HepG2 (cell line): ENCODE data around the gene SIK3. TPM values are rescaled to one million over a fixed set of nuclear protein-coding genes. Genes with fewer than 3 reads are reported as not detected.

Experiments
- CCDC6 ChIP-seq: sonication (generic); formaldehyde crosslinking; IDR thresholded peaks from 2 replicates; pipeline ENCODE4 v1.8.1; 2022; ENCODE audit warnings: mild to moderate bottlenecking, missing genetic modification reagents, moderate library complexity
- HOXA9 ChIP-seq: sonication (generic); formaldehyde crosslinking; IDR thresholded peaks from 2 replicates; pipeline ENCODE4 v1.8.1; 2022; ENCODE audit warnings: missing genetic modification reagents, mild to moderate bottlenecking, moderate library complexity, borderline replicate concordance
- JUN ChIP-seq: sonication (generic); formaldehyde crosslinking; IDR thresholded peaks from 2 replicates; pipeline ENCODE4 v1.4.0; 2020; ENCODE audit warnings: mild to moderate bottlenecking, missing genetic modification reagents
- KAT7 ChIP-seq: IDR thresholded peaks from 2 replicates; pipeline ENCODE4 v1.6.1; 2018; ENCODE audit warnings: borderline replicate concordance, missing compliant biosample characterization
- KLF12 ChIP-seq: sonication (generic); formaldehyde crosslinking; IDR thresholded peaks from 2 replicates; pipeline ENCODE4 v1.4.0; 2020; ENCODE audit warnings: missing genetic modification reagents, borderline replicate concordance
- PPARG ChIP-seq: conservative IDR thresholded peaks from 2 replicates; pipeline ENCODE4 v1.6.1; 2016; ENCODE audit warnings: missing biosample characterization, missing genetic modification reagents
- RFX5 ChIP-seq: IDR thresholded peaks from 2 replicates; pipeline ENCODE4 v1.6.1; 2011; ENCODE audit warnings: low read depth, low read length, improper control_type of control experiment
- THAP11 ChIP-seq: IDR thresholded peaks from 2 replicates; pipeline ENCODE4 v1.6.1; 2016; ENCODE audit warnings: missing biosample characterization, missing genetic modification reagents
- ZBTB38 ChIP-seq: sonication (generic); formaldehyde crosslinking; IDR thresholded peaks from 2 replicates; pipeline ENCODE4 v1.5.1; 2020; ENCODE audit warnings: mild to moderate bottlenecking, missing genetic modification reagents
- ZMYM3 ChIP-seq: sonication (generic); formaldehyde crosslinking; IDR thresholded peaks from 2 replicates; pipeline ENCODE4 v1.5.1; 2020; ENCODE audit warnings: mild to moderate bottlenecking, missing genetic modification reagents
- ZMYM4 ChIP-seq: sonication (generic); formaldehyde crosslinking; IDR thresholded peaks from 2 replicates; pipeline ENCODE4 v1.8.1; 2023; ENCODE audit warnings: mild to moderate bottlenecking, missing genetic modification reagents
- ZNF547 ChIP-seq: sonication (generic); formaldehyde crosslinking; IDR thresholded peaks from 2 replicates; pipeline ENCODE4 v1.5.1; 2020; ENCODE audit warnings: mild to moderate bottlenecking, missing genetic modification reagents
- ZNF556 ChIP-seq: sonication (generic); formaldehyde crosslinking; IDR thresholded peaks from 2 replicates; pipeline ENCODE4 v1.4.0; 2020; ENCODE audit warnings: mild to moderate bottlenecking, missing genetic modification reagents, borderline replicate concordance
- ZSCAN22 ChIP-seq: sonication (generic); formaldehyde crosslinking; IDR thresholded peaks from 2 replicates; pipeline ENCODE4 v1.4.0; 2020; ENCODE audit warnings: mild to moderate bottlenecking, missing genetic modification reagents
- polyA plus RNA-seq, 8 experiments: library from polyadenylated mRNA; depleted of rRNA in 3 of 8; stranded (reverse) in 7 of 8; unstranded in 1 of 8; fragments of >200 nt; fragmentation: Illumina TruSeq in 4 of 8; extraction: Trizol in 4 of 8; gene quantifications; 2 replicates each; pipeline versions ENCODE4 v1.2.1 to v1.2.3, GENCODE V29; 2011 to 2016; ENCODE audit warnings: low read depth in 4 of 8, missing spikeins in 1 of 8, mixed read lengths in 1 of 8; ENCODE audit not compliant: insufficient read depth in 1 of 8
- total RNA-seq, 5 experiments: library from RNA; depleted of rRNA; stranded (reverse); fragments of >200 nt; fragmentation: Illumina TruSeq; extraction: Trizol; gene quantifications; 2 replicates each; pipeline ENCODE4 v1.2.3, GENCODE V29; 2016; ENCODE audit warnings: low read depth in 1 of 5
- TF ChIP-seq, protein P1 (sequence below): sonication (generic); formaldehyde crosslinking; IDR thresholded peaks from 2 replicates; pipeline ENCODE4 v1.8.0; 2022; ENCODE audit warnings: mild to moderate bottlenecking, missing genetic modification reagents, moderate library complexity
- TF ChIP-seq, protein P2 (sequence below): sonication (generic); formaldehyde crosslinking; IDR thresholded peaks from 2 replicates; pipeline ENCODE4 v1.9.0; 2022; ENCODE audit warnings: low read depth, missing genetic modification reagents
- TF ChIP-seq, protein P3 (sequence below): sonication (generic); formaldehyde crosslinking; IDR thresholded peaks from 2 replicates; pipeline ENCODE4 v1.4.0; 2020; ENCODE audit warnings: missing genetic modification reagents
- TF ChIP-seq, protein P4 (sequence below): sonication (generic); formaldehyde crosslinking; IDR thresholded peaks from 2 replicates; pipeline ENCODE4 v1.4.0; 2020; ENCODE audit warnings: missing genetic modification reagents, borderline replicate concordance
- TF ChIP-seq, protein P5 (sequence below): sonication (generic); formaldehyde crosslinking; IDR thresholded peaks from 2 replicates; pipeline ENCODE4 v1.8.0; 2022; ENCODE audit warnings: low read depth, missing genetic modification reagents

Gene SIK3
- total and polyA plus RNA-seq, 2 of the 13 experiments (the other 11 are each of a cell fraction or from before 2014, with no cell fraction given), result 5.7 to 9.8 TPM

DNA sequence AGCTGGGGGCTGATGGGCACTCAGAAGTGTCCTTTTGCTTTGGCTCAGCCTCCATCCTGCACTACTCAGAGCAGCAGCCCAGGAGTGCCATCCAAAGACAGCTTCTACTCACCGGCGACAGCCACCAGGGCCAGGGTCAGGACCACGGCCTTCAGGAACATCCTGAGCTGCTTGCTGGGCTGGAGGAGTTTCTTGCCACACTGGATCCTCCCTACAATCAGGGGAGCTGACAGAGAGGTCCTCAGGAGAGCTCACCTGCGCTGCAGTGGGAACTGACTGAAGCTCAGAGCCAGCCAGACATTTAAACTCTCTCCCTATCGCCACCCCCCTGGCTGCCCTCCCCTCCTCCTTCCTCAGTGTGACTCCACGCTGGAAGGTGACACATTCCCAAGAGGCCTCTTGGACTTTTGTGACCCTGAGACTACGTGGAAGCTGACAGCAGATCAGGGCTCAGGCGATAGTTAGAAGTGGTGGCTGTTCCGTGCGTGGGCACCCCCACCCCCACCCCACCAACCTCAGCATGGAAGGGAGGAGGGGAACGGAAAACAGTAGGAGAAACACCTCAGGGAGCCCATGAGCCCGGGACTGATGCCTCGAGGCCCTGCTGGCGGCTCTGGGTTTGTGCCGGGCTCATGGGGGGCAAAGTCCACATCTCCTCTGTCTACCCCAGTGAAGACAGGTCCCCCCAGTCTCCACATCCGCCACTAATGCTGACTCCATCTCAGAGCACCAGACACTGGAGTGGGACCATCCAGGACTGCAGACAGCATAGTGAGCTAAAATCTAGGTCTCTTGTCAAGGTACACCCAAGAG, 275.0 kb downstream of the SIK3 start, which contains the start of gene APOA4 (continued):
- TF ChIP-seq ZBTB38 (0 out of 2 replicates have a peak, but pooled peaks have one; percentile 14), KAT7 (CRISPR knock-in tag) (no peak), CCDC6 (CRISPR knock-in tag) (0 out of 2 replicates have a peak, but pooled peaks have one; percentile 10), KLF12 (no peak), PPARG (no peak), ZMYM4 (0 out of 2 replicates have a peak, but pooled peaks have one; percentile 18), ZNF547 (no peak), JUN (no peak), RFX5 (no peak), HOXA9 (CRISPR knock-in tag) (no peak), ZSCAN22 (CRISPR knock-in tag) (no peak), ZMYM3 (CRISPR knock-in tag) (peak; percentile 48), ZNF556 (CRISPR knock-in tag) (no peak), THAP11 (no peak)
- TF ChIP-seq, protein P1, sequence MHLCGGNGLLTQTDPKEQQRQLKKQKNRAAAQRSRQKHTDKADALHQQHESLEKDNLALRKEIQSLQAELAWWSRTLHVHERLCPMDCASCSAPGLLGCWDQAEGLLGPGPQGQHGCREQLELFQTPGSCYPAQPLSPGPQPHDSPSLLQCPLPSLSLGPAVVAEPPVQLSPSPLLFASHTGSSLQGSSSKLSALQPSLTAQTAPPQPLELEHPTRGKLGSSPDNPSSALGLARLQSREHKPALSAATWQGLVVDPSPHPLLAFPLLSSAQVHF, result no peak
- TF ChIP-seq, protein P2, sequence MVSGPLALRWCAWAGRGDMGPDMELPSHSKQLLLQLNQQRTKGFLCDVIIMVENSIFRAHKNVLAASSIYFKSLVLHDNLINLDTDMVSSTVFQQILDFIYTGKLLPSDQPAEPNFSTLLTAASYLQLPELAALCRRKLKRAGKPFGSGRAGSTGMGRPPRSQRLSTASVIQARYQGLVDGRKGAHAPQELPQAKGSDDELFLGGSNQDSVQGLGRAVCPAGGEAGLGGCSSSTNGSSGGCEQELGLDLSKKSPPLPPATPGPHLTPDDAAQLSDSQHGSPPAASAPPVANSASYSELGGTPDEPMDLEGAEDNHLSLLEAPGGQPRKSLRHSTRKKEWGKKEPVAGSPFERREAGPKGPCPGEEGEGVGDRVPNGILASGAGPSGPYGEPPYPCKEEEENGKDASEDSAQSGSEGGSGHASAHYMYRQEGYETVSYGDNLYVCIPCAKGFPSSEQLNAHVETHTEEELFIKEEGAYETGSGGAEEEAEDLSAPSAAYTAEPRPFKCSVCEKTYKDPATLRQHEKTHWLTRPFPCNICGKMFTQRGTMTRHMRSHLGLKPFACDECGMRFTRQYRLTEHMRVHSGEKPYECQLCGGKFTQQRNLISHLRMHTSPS (CRISPR knock-in tag), result no peak
- TF ChIP-seq, protein P3, sequence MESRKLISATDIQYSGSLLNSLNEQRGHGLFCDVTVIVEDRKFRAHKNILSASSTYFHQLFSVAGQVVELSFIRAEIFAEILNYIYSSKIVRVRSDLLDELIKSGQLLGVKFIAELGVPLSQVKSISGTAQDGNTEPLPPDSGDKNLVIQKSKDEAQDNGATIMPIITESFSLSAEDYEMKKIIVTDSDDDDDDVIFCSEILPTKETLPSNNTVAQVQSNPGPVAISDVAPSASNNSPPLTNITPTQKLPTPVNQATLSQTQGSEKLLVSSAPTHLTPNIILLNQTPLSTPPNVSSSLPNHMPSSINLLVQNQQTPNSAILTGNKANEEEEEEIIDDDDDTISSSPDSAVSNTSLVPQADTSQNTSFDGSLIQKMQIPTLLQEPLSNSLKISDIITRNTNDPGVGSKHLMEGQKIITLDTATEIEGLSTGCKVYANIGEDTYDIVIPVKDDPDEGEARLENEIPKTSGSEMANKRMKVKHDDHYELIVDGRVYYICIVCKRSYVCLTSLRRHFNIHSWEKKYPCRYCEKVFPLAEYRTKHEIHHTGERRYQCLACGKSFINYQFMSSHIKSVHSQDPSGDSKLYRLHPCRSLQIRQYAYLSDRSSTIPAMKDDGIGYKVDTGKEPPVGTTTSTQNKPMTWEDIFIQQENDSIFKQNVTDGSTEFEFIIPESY (CRISPR knock-in tag), result peak; percentile 10; the same call in 1 of the 2 replicates
- TF ChIP-seq, protein P4, sequence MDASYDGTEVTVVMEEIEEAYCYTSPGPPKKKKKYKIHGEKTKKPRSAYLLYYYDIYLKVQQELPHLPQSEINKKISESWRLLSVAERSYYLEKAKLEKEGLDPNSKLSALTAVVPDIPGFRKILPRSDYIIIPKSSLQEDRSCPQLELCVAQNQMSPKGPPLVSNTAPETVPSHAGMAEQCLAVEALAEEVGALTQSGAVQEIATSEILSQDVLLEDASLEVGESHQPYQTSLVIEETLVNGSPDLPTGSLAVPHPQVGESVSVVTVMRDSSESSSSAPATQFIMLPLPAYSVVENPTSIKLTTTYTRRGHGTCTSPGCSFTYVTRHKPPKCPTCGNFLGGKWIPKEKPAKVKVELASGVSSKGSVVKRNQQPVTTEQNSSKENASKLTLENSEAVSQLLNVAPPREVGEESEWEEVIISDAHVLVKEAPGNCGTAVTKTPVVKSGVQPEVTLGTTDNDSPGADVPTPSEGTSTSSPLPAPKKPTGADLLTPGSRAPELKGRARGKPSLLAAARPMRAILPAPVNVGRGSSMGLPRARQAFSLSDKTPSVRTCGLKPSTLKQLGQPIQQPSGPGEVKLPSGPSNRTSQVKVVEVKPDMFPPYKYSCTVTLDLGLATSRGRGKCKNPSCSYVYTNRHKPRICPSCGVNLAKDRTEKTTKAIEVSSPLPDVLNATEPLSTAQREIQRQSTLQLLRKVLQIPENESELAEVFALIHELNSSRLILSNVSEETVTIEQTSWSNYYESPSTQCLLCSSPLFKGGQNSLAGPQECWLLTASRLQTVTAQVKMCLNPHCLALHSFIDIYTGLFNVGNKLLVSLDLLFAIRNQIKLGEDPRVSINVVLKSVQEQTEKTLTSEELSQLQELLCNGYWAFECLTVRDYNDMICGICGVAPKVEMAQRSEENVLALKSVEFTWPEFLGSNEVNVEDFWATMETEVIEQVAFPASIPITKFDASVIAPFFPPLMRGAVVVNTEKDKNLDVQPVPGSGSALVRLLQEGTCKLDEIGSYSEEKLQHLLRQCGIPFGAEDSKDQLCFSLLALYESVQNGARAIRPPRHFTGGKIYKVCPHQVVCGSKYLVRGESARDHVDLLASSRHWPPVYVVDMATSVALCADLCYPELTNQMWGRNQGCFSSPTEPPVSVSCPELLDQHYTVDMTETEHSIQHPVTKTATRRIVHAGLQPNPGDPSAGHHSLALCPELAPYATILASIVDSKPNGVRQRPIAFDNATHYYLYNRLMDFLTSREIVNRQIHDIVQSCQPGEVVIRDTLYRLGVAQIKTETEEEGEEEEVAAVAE, result no peak
- TF ChIP-seq, protein P5, sequence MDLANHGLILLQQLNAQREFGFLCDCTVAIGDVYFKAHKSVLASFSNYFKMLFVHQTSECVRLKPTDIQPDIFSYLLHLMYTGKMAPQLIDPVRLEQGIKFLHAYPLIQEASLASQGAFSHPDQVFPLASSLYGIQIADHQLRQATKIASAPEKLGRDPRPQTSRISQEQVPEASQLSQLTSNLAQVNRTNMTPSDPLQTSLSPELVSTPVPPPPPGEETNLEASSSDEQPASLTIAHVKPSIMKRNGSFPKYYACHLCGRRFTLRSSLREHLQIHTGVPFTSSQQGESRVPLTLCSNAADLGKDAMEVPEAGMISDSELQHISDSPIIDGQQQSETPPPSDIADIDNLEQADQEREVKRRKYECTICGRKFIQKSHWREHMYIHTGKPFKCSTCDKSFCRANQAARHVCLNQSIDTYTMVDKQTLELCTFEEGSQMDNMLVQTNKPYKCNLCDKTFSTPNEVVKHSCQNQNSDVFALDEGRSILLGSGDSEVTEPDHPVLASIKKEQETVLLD (CRISPR knock-in tag), result no peak
